Measurements from ENCODE around the gene HLA-DQA2. TPM values are rescaled to one million over a fixed set of nuclear protein-coding genes. Genes with fewer than 3 reads are reported as not detected.
"Not testable (repeated sequence)": the region's sequence is repeated elsewhere in the genome, so short reads cannot be mapped to it uniquely, and the experiment has no call there.

Gene HLA-DQA2
- 2.1 TPM for polyA plus RNA-seq (ENCODE audit: insufficient read length)
- long read RNA-seq, donor 1 = 0 reads
- long read RNA-seq, donor 2, partial matches to known transcripts = 13 of 13 reads
- long read RNA-seq, donor 2, other reads (novel, unspliced or antisense) = 0 of 13 reads
- long read RNA-seq, donor 3 = 0 reads
- long read RNA-seq, donor 4 = 0 reads
- long read RNA-seq, donor 5 = 0 reads
- long read RNA-seq, donor 6 = 0 reads
- long read RNA-seq, donor 7 = 0 reads
- long read RNA-seq, donor 8 = 0 reads

DNA sequence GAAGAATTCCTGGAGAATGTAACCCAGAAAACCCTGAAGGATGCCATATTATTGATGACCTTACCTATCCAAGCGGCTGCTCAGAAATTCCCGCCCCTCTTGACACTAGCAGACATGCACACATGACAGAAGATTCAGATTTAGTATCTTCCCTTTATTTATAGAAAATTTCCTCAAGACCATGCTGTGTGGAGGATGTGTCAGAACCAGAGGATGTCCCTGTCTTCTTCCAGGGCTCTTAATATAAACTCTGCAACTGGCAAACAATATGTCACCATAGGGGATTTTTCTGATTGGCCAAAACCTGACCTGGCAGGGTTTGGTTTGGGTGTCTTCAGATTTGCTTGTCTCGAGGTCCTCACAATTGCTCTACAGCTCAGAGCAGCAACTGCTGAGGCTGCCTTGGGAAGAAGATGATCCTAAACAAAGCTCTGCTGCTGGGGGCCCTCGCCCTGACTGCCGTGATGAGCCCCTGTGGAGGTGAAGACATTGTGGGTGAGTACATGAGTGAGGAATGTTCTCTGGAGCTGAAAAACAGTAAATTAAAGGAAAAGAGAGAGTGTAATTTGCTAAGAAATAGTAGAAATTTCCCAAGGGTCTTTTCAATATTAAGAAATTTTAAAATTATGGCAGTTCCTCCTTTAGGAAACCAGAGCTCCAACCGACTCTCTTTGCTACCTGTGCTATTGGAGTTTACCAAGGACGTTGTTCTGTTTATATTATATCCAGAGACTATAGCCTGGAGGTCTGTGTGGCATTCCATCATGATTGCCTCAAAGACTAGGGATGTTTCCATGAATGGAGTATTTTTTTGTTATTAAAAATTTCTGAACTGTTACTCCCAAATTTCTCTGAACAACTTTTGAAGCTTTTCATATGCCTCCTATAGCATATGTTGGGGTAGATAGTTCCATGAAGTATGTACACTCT lies at the start of gene HLA-DQA2:
HLA-DQA2 (plus strand) TSS at position 361 of the 930 bp plus-strand sequence; CDS start at position 414, 53 bp downstream.
- no peak for DNase-seq

DNA sequence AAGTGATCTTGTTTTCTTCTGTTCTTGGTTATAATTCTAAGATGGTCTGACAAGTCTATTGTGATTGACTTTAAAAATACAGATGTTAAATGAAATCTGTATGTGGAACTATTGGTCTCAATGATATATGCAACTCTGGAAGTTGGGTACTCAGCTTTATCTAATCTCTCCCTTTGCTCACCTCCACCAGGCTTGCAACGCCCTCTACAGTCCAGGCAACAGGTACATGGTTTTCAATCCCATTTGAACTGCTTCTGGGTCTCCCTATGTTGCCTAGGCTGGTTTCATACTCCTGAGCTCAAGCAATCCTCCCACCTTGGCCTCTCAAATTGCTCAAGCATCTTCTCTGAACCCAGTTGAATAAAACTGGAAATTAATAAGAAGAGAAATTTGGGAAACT lies 49.2 kb upstream of the HLA-DQA2 start:
- no peak for DNase-seq

GRCh38 chr6:32697031-32697430 lies 44.2 kb upstream of the HLA-DQA2 start:
- DNase-seq = no peak

- DNase-seq = peak; percentile 71
Measured at GRCh38 chr6:32700391-32701040, 40.7 kb upstream of the HLA-DQA2 start.

DNA sequence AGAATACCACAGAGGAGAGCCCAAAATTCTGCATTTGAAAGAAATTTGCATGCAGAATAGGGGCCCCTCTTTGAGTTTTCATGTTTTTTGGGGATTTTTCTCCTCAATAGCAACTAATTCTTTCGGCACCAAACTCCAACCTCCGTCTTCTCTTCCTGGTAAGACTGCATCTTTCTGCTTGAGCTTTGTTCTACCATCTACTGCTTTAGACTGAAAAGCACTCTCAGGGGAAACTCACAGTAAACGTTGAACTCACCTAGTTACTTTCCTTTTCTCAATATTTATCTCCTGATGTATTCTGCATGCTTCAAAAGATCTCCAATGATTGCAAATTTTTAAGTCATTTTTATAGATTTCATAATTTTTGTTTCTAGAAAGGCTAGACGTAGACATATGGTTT lies 37.8 kb upstream of the HLA-DQA2 start:
- no peak for DNase-seq

- DNase-seq = not testable (repeated sequence)
Measured at GRCh38 chr6:32705164-32705563, 36.0 kb upstream of the HLA-DQA2 start.

DNA sequence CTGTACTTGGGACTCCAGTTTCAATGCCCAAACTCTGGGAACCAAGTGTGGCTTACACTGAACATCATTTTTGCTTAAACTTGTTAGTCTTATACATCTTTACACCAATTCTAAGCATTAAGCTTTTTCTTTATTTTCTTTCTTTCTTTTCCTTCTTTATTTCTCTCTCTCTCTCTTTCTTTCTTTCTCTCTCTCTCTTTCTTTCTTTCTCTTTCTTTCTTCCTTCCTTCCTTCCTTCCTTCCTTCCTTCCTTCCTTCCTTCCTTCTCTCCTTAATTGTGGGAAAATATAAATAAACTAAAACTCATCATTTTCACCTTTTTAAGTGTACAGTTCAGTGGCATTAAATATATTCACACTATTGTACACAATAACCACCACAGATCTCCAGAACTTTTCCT lies 31.6 kb upstream of the HLA-DQA2 start:
- DNase-seq = no peak

GRCh38 chr6:32713241-32713640 lies 27.9 kb upstream of the HLA-DQA2 start:
- DNase-seq = no peak

DNA sequence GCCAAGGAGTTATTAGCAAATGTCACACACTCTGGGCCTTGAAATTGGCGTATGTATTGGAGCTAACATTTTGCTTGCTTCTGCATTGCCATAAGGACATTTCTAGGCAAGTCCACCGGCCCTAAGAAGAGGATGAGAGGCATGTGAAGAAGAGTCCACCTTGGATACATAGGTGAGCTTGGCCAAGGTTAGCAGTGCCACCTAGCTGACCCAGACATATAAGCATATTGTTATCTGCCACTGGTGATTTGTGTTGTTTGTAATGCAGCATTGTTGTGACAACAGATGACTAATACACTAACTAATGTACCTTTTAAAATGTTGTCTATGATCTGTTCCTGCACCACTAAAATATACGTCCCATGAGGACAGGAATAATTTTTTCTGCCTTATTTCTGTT lies 24.8 kb upstream of the HLA-DQA2 start:
- DNase-seq = no peak

GRCh38 chr6:32718879-32719278 lies 22.3 kb upstream of the HLA-DQA2 start:
- DNase-seq = no peak

GRCh38 chr6:32738126-32738525 lies 3.1 kb upstream of the HLA-DQA2 start:
- no peak for DNase-seq

GRCh38 chr6:32742374-32742773 lies 1.2 kb downstream of the HLA-DQA2 start:
- DNase-seq = no peak

DNA sequence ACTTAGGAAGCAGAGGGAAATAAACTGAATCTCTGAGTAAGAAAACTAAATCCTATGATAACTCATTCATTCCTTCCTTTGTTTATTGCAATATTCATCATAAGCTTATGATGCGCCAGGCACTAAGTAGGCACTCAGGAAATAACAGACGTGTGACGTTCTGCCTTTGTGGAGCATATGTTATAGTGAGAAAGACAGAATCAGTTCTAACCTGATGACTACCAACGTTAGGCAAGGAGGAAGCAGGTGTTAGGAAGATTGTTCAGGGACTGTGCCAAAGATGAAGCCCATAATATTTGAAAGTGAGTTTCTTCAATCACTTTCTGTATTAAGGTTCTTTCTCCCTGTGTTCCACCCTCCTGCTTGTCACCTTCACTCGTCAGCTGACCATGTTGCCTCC lies 3.6 kb downstream of the HLA-DQA2 start:
- DNase-seq = no peak

DNA sequence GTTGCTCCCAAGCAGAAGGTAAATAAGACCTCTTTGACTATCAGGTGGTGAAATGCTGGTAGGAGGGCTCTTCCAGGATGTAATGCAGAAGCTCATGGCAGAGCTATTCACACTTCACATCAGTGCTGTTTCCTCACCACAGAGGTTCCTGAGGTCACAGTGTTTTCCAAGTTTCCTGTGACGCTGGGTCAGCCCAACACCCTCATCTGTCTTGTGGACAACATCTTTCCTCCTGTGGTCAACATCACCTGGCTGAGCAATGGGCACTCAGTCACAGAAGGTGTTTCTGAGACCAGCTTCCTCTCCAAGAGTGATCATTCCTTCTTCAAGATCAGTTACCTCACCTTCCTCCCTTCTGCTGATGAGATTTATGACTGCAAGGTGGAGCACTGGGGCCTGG lies 4.5 kb downstream of the HLA-DQA2 start:
- not testable (repeated sequence) for DNase-seq

- DNase-seq = peak; percentile 8
Measured at GRCh38 chr6:32752580-32752979, 11.4 kb downstream of the HLA-DQA2 start.

DNA sequence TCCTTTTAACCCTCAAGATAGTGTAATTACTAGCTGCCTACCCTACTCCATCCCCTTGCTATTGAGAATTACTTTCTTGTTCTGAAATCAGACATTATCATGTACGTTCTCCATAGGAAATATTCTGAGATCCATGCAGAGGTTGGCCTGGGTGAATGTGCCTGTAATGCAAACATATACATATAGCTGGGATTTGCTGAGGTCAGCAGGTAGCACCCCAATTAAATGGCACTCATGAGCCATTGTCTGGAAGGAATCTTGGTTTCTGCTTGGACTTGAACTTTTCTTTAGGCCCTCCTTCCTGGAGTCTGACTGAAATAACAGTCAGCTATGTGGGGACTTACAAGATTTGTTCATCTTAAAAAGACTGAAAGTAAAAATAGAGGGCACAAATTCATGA lies 18.5 kb downstream of the HLA-DQA2 start:
- no peak for DNase-seq

DNA sequence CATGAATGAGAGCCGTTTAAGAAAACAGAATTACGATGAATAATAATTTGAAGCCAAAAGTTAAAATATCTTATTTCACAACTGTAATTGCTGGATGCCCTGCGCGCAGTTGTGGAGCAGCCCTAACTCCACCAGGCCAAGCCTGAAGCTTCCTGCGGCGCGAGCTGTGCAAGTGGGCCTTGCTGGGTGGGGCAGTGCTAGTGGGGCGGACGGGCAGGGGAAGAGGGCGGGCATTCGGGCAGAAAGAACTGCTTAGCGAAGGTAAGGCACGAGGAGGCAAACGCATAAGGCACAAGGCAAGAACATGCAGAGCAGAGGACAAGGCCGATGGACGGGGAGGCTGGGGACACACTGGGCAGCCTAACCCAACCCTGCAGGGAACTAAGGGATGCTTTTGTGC lies 19.9 kb downstream of the HLA-DQA2 start:
- DNase-seq = no peak

DNA sequence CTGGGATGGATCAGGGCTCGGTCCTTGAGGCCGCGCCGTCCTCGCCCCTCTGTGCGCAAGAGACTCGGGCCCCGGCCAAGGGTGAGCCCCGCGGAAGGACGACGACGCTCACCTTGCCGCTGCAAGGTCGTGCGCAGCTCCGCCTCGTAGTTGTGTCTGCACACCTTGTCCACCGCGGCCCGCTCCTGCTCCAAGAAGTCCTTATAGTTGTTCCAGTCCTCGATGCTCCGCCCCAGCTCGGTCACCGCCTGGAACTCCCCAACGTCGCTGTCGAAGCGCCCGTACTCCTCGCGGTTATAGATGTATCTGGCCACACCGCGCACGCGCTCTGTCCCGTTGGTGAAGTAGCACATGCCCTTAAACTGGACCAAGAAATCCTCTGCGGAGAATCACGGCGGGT lies 20.4 kb downstream of the HLA-DQA2 start:
- no peak for DNase-seq

GRCh38 chr6:32763421-32763820 lies 22.2 kb downstream of the HLA-DQA2 start, which contains the start of gene HLA-DQB2:
Gene HLA-DQB2 (minus strand): TSS chr6:32763532. CDS start chr6:32763470, 62 bp downstream.
- peak; percentile 5 for DNase-seq

- no peak for DNase-seq
Measured at GRCh38 chr6:32764048-32764447, 22.9 kb downstream of the HLA-DQA2 start.

DNA sequence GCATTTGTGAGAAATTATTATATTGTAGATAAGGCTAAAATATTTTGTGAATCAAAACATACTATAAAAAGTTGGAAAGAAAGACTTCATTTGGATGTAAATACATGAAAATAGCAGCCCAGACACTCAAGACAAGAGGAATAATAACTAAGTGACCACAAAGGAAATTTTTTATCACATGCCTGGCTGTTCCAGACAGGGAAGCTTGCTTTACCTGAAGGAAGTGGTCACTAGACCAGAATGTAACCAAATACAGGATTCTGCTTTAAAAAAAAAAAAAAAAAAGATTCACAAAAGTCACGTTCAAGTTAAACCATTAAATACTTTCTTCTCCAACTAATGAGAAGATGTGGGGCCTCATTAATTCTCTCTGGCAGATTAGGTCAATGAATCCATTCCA lies 31.5 kb downstream of the HLA-DQA2 start:
- DNase-seq = no peak

GRCh38 chr6:32774426-32774825 lies 33.2 kb downstream of the HLA-DQA2 start:
- DNase-seq = no peak

- no peak for DNase-seq
Measured at GRCh38 chr6:32775071-32775470, 33.9 kb downstream of the HLA-DQA2 start.
